ENCODE data around the gene MBP. TPM values are rescaled to one million over a fixed set of nuclear protein-coding genes. Genes with fewer than 3 reads are reported as not detected.
A peak's percentile ranks its signal among the peaks of the same experiment; 100 is the strongest.

MBP gene
- total and polyA plus RNA-seq, 2 donors (not counting 1 experiment from before 2014, with no cell fraction given), result 2.3 to 3.6 TPM

- no peak overlapping the region for H3K4me2 ChIP-seq (ENCODE audit: extremely low read depth, insufficient read depth, low read length)
- TF ChIP-seq CTCF (conservative IDR thresholded peaks at IDR 0.05 in 1 of 2, IDR thresholded peaks at IDR 0.05 in 1 of 2; ENCODE audit: low read depth in 1 of 2, low read length in 2 of 2) (no peak), EZH2 (IDR thresholded peaks at IDR 0.05; ENCODE audit: low read length, missing control alignments) (no peak)
- H3K4me3 ChIP-seq (replicated peaks in 1 of 4; ENCODE audit: control extremely low read depth in 1 of 4, insufficient read depth in 1 of 4, low read depth in 3 of 4, low read length in 4 of 4), result no peak overlapping the region
- no peak overlapping the region for H2AFZ ChIP-seq (ENCODE audit: low read length)
- no peaks in the 10 kb centered on the region for H3K79me2 ChIP-seq (ENCODE audit: control insufficient read depth, insufficient read depth, low read length)
- no peaks in the 10 kb centered on the region for H3K9me3 ChIP-seq (ENCODE audit: control insufficient read depth, insufficient read depth, low read depth, low read length)
- H3K4me1 ChIP-seq (ENCODE audit: control insufficient read depth, extremely low read depth, insufficient read depth, low read length), result no peaks in the 10 kb centered on the region
- no peaks in the 10 kb centered on the region for H3K27me3 ChIP-seq (ENCODE audit: control insufficient read depth, insufficient read depth, low read length)
- peak; percentile 14 to 55 for DNase-seq (ENCODE audit: low read depth in 2 of 2)
- no peak overlapping the region for H3K9ac ChIP-seq (ENCODE audit: insufficient read depth, low read length)
- H3K36me3 ChIP-seq (ENCODE audit: control insufficient read depth, insufficient read depth, low read length), result no peaks in the 10 kb centered on the region
- no peak overlapping the region for H3K27ac ChIP-seq (ENCODE audit: insufficient read depth, low read length)
- H4K20me1 ChIP-seq (ENCODE audit: control insufficient read depth, extremely low read depth, insufficient read depth, low read length), result no peaks in the 10 kb centered on the region
Observed at GRCh38 chr18:77177009-77177408, 44.4 kb upstream of the MBP start.

GRCh38 chr18:77173275-77174030 is 40.9 kb upstream of the MBP start:
- DNase-seq (ENCODE audit: low read depth in 2 of 2), result no peak
- Histone ChIP-seq H3K9me3 (ENCODE audit: control insufficient read depth, insufficient read depth, low read depth, low read length) (no peaks in the 10 kb centered on the region), H3K9ac (ENCODE audit: insufficient read depth, low read length) (no peak overlapping the region), H2AFZ (ENCODE audit: low read length) (no peak overlapping the region), H3K4me2 (ENCODE audit: extremely low read depth, insufficient read depth, low read length) (no peak overlapping the region), H4K20me1 (ENCODE audit: control insufficient read depth, extremely low read depth, insufficient read depth, low read length) (no peaks in the 10 kb centered on the region), H3K27ac (ENCODE audit: insufficient read depth, low read length) (no peak overlapping the region), H3K36me3 (ENCODE audit: control insufficient read depth, insufficient read depth, low read length) (no peaks in the 10 kb centered on the region), H3K79me2 (ENCODE audit: control insufficient read depth, insufficient read depth, low read length) (no peaks in the 10 kb centered on the region), H3K4me1 (ENCODE audit: control insufficient read depth, extremely low read depth, insufficient read depth, low read length) (no peaks in the 10 kb centered on the region), H3K4me3 (replicated peaks in 1 of 4; ENCODE audit: control extremely low read depth in 1 of 4, insufficient read depth in 1 of 4, low read depth in 3 of 4, low read length in 4 of 4) (no peak overlapping the region), H3K27me3 (ENCODE audit: control insufficient read depth, insufficient read depth, low read length) (no peaks in the 10 kb centered on the region)
- TF ChIP-seq EZH2 (IDR thresholded peaks at IDR 0.05; ENCODE audit: low read length, missing control alignments) (no peak), CTCF (conservative IDR thresholded peaks at IDR 0.05 in 1 of 2, IDR thresholded peaks at IDR 0.05 in 1 of 2; ENCODE audit: low read depth in 1 of 2, low read length in 2 of 2) (no peak)

GRCh38 chr18:77170890-77171410 is 38.4 kb upstream of the MBP start:
- H3K9me3 ChIP-seq (ENCODE audit: control insufficient read depth, insufficient read depth, low read depth, low read length), result no peaks in the 10 kb centered on the region
- H3K36me3 ChIP-seq (ENCODE audit: control insufficient read depth, insufficient read depth, low read length), result no peaks in the 10 kb centered on the region
- TF ChIP-seq EZH2 (IDR thresholded peaks at IDR 0.05; ENCODE audit: low read length, missing control alignments) (no peak), CTCF (conservative IDR thresholded peaks at IDR 0.05 in 1 of 2, IDR thresholded peaks at IDR 0.05 in 1 of 2; ENCODE audit: low read depth in 1 of 2, low read length in 2 of 2) (no peak)
- H3K27me3 ChIP-seq (ENCODE audit: control insufficient read depth, insufficient read depth, low read length), result no peaks in the 10 kb centered on the region
- no peak overlapping the region for H3K4me2 ChIP-seq (ENCODE audit: extremely low read depth, insufficient read depth, low read length)
- H3K27ac ChIP-seq (ENCODE audit: insufficient read depth, low read length), result no peak overlapping the region
- H3K4me3 ChIP-seq (replicated peaks in 1 of 4; ENCODE audit: control extremely low read depth in 1 of 4, insufficient read depth in 1 of 4, low read depth in 3 of 4, low read length in 4 of 4), result no peak overlapping the region
- no peak overlapping the region for H2AFZ ChIP-seq (ENCODE audit: low read length)
- H4K20me1 ChIP-seq (ENCODE audit: control insufficient read depth, extremely low read depth, insufficient read depth, low read length), result no peaks in the 10 kb centered on the region
- H3K4me1 ChIP-seq (ENCODE audit: control insufficient read depth, extremely low read depth, insufficient read depth, low read length), result no peaks in the 10 kb centered on the region
- DNase-seq (ENCODE audit: low read depth in 2 of 2), result no peak
- no peak overlapping the region for H3K9ac ChIP-seq (ENCODE audit: insufficient read depth, low read length)
- H3K79me2 ChIP-seq (ENCODE audit: control insufficient read depth, insufficient read depth, low read length), result no peaks in the 10 kb centered on the region
